GM12873 (cell line): ENCODE measurements around the gene SEMA7A.

Experiments
- CTCF ChIP-seq: IDR thresholded peaks from 2 replicates; pipeline ENCODE4 v1.5.1; 2012; ENCODE audit warnings: low read depth, mild to moderate bottlenecking, moderate library complexity, low read length, control low read depth; ENCODE audit not compliant: insufficient read depth; ENCODE audit errors: missing control alignments

Gene SEMA7A, protein sequence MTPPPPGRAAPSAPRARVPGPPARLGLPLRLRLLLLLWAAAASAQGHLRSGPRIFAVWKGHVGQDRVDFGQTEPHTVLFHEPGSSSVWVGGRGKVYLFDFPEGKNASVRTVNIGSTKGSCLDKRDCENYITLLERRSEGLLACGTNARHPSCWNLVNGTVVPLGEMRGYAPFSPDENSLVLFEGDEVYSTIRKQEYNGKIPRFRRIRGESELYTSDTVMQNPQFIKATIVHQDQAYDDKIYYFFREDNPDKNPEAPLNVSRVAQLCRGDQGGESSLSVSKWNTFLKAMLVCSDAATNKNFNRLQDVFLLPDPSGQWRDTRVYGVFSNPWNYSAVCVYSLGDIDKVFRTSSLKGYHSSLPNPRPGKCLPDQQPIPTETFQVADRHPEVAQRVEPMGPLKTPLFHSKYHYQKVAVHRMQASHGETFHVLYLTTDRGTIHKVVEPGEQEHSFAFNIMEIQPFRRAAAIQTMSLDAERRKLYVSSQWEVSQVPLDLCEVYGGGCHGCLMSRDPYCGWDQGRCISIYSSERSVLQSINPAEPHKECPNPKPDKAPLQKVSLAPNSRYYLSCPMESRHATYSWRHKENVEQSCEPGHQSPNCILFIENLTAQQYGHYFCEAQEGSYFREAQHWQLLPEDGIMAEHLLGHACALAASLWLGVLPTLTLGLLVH

DNA sequence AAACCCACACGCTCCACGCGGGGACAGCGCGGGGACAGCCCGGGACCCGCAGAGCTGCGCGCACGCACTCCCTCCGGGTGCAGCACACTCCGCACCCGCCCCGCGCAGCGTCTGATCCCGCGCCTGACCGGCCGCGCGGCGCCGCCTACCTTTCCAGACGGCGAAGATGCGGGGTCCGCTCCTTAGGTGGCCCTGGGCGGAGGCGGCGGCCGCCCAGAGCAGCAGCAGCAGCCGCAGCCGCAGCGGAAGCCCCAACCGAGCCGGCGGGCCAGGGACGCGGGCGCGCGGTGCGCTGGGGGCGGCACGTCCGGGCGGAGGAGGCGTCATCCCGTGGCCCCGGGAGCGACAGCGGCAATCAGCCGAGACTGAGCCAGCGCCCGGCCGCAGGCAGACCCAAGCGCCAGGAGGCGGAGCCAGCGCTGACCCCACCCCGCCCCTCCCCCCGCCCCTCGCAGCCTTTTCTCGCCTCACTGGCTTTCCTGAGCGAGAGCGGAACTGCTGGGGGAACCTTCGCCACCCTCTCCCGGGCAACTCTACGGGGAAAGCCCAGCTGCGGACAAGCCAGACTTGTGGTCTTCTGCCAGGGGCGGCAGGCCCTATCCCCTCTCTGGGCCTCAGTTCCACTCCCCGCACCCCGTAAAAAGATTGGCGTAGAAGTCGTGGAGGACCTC is at the start of gene SEMA7A:
Gene SEMA7A, minus strand, starts transcription at position 367 of the 671 bp plus-strand sequence. Its CDS starts 40 bp downstream, at position 327.
- TF ChIP-seq CTCF, result no peak

DNA sequence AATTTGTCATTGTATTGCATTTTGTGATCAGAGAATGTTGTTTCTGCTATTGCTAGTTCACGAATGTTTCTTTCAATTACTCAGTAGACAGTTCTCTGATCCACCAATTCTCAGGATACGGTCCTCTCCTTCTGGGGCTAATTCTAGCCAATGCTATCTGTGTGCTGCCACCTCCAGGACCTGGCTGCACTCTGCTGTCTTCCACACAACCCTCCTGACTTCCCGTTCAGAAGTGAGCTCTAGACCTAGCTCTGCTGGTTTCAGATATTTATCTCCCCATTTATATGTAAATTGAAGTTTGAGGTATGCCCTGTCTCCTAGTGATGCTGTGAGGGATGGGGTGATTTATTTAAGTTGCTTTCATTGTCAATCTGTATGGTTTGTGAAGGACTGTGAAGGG is 48.9 kb upstream of the SEMA7A start:
- no peak for TF ChIP-seq CTCF

DNA sequence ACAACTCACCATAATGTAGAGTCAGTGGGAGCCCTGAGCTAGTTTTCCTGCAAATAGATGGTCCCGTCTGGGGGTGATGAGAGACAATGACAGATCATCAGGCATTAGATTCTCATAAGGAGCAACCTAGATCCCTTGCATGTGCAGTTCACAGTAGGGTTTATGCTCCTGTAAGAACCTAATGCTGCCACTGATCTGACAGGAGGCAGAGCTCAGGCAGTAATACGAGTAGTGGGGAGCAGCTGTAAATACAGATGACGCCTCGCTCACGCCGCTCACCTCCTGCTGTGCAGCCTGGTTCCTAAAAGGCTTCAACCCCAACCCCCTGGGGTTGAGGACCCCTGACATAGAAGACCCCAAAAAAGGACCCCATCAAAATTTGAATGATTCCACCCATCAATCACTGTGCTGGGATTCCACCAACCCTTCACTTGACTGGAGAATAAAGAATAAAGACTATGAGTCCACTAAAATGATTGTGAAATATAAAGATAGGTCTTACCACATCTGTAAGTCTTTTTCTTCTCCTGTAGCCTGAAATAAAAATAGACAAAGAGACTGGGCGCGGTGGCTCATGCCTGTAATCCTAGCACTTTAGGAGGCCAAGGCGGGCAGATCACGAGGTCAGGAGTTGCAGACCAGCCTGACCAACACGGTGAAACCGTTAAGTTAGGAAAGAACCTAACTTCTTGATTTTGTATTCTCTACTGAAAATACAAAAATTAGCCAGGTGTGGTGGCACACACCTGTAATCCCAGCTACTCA is 37.1 kb upstream of the SEMA7A start:
- TF ChIP-seq CTCF, result no peak

DNA sequence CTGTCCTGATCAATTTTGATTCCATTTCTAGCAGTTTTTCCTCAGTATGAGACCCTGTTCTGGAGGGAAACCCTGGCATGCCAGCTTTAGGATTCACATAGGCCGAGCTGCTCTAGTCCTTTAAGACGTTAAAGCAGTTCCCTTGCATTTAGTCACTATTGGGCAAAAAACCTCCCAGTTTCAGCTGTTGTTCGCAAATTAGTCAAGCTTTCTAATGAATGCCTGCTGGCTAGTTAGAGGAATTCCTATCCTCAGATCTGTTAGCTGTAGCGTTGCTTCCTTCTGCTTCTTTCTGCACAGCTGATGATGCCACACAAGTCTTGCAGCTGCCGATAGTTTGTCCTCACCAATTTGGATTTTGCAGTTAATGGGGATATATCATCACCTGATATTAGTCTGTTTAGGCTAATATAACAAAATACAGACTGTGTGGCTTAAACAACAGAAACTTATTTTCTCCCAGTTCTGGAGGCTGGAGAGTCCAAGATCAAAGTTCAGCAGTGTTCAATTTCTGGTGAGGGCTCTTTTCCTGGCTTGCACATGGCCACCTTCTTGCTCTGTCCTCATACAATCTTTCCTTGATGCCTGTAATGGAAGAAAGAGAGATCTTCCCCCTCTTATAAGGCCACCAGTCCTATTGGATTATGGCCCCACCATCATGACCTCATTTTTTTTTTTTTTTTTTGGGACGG is 34.7 kb upstream of the SEMA7A start:
- TF ChIP-seq CTCF, result no peak

GRCh38 chr15:74466570-74466969 is 32.8 kb upstream of the SEMA7A start:
- no peak for TF ChIP-seq CTCF

DNA sequence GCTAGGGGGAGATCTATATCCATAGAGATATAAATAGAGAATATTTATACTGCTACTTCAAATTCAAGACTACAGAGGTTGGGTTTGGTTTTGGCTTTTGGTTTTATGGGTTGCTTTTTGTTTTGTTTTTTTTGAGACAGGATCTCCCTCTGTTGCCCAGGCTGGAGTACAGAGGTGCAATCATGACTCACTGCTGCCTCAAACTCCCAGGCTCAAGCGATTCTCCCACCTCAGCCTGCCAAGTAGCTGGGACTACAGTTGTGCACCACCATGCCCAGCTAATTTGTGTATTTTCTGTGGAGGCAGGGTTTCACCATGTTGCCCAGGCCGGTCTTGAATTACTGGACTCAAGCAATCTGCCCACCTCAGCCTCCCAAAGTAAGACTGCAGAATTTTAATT is 31.1 kb upstream of the SEMA7A start:
- TF ChIP-seq CTCF, result no peak

DNA sequence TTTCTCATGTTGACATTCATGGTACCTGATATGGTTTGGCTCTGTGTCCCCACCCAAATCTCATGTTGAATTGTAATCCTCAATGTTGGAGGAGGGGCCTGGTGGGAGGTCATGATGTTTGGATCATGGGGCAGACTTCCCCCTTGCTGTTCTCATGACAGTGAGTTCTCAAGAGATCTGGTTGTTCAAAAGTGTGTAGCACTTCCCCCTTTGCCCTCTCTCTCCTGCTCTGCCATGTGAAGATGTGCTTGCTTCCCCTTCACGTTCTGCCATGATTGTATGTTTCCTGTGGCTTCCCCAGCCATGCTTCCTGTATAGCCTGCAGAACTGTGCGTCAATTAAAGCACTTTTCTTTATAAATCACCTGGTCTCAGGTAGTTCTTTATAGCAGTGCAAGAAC is 30.5 kb upstream of the SEMA7A start:
- no peak for TF ChIP-seq CTCF
